Hypothalamus (tissue), 51 donors: Measurements from ENCODE around the gene AGPAT3.
A peak's percentile ranks its signal among the peaks of the same experiment; 100 is the strongest.
"Not testable (repeated sequence)": the region's sequence is repeated elsewhere in the genome, so short reads cannot be mapped to it uniquely, and the experiment has no call there.

Experiments used
- DNase-seq, 51 donors: peaks; one replicate each; lab custom pipeline; 2025; lab: John Stamatoyannopoulos, UW

AGPAT3 gene

DNA sequence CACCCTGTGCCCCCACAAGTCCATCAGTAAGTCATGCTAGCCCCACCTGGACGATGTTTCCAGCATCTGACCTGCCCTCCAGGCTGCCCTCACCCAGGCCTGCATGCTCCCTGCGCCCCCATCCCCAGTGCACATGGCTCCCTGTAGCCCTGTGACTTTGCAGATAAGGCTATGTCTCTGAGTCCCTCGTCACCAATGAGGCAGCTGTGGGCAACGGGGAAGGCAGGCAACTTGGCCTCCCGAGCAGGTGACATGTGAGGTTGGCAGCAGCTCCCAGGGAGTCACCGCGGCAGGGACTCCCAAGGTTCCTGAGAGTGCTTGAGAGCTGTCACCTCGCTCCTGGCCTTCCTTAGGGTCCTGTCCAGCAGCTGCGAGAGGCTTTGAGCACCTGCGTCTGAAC, 32.4 kb upstream of the AGPAT3 start:
- DNase-seq, result no peak

DNA sequence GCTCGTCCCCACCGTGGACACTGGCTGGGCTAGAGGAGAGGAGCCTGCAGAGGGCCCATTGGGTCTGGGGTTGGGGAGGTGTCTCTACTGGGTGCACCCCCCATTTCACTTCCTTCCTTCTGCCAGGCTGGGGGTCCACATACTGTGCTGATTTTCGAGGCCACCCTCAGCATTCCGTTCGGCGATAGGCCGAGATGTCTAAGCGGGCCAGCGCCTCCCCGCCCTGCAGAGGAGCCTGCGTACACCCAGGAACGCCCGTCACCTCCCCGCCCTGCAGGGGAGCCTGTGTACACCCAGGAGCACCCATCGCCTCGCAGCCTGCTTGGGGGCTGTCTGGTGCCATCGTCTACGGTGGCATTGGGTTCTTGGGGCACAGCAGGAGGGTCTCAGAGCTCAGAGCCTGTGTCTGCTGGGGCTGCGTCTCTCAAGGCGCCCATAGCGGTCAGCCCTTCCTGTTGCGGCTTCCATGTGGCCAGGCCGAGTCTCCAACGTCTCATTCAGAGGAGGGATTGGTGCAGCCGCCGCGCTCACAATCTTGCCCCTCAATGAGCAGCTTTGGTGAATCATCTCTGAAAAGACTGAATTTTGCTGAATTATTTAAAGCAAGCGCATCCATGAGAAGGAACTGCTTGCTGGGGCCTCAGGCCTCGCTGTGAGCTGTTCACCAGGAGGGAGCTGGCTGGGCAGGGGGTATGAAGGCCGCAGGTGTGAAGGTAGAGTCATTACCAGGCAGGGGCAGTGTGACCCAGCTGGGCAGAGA, 30.7 kb upstream of the AGPAT3 start:
- no peak for DNase-seq

DNA sequence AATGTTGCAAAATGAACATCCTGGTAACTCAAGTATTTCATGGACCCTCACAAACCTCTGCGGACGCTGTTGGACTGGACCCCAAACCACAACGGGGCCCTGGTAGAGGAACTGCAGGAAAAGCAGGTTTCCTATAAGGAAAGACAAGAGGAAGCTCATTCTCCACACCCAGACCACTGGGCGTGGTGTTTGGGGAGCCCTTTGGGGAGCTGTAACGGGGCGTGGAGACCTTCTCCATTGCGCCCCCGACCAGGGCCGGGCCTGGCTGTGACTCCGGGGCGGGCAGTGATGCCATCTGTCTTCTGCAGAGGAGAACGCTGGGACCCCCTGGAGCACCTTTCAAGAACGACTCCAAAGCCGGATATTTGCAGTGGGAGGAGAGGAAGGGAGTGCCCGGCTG, 30.0 kb upstream of the AGPAT3 start:
- no peak for DNase-seq

DNA sequence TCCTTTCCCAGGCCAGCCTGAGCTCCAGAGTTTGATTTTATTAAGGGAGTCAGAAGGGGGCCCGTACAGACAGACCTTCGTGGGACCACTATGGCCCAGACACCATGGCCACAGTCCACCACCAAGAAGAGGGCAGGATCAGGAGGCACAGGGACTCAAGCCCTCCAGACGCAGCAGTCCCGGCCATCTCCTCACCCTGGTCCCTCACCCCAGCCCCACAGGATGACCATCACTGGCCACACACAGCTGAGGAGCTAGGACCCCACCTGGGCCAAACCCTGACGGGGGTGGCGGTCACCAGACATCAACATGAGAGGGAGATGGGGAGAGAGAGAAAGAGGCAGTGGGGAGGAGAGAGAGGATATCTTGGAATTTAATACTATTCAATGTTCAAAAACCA, 29.2 kb upstream of the AGPAT3 start:
- DNase-seq, result no peak

DNA sequence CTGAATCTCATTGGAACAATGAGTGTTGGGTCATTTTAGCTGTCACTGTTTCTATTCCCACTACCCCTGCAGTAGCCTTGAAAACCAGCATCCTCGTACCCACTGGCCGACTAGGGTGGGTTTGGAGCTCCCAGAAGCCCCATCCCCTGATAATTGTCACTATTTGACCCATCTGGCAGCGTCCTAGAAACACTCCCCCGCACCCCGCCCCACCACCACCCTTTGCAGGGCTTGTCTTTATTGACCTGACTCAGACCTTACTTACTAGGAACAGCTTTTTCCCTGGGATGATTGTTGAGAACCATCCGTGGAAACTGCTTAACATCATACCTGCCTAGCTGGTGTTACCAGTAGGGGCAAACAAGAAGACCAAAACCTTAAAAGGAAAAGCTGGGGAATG, 28.4 kb upstream of the AGPAT3 start:
- no peak for DNase-seq

DNA sequence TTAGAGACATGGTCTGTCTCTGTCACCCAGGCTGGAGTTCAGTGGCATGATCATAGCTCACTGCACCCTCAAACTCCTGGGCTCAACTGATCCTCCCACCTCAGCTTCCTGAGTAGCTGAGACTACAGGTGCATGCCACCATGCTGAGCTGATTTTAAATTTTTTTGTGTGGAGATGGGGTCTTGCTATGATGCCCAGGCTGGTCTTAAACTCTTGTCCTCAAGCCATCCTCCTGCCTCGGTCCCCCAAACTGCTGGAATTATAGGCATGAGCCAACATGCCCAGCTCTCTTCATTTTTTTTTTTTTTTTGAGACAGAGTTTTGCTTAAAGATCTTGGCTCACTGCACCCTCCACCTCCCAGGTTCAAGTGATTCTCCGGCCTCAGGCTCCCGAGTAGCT, 24.8 kb upstream of the AGPAT3 start:
- no peak for DNase-seq

DNA sequence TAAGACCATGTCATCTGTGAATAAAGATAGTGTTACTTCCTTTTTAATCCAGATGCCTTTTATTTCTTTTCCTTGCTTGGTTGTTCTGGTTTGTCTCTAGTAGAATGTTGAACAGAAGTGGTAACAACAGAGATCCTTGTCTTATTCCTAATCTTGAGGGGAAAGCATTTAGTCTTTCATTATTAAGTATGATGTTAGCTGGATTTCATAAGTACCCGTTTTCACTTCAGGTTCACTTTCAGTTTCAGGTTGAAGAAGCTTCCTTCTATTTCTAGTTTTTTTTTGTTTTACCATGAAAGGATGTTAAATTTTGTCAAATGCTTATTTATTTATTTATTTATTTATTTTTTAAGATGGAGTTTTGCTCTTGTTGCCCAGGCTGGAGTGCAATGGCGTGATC, 22.3 kb upstream of the AGPAT3 start:
- DNase-seq, result no peak

DNA sequence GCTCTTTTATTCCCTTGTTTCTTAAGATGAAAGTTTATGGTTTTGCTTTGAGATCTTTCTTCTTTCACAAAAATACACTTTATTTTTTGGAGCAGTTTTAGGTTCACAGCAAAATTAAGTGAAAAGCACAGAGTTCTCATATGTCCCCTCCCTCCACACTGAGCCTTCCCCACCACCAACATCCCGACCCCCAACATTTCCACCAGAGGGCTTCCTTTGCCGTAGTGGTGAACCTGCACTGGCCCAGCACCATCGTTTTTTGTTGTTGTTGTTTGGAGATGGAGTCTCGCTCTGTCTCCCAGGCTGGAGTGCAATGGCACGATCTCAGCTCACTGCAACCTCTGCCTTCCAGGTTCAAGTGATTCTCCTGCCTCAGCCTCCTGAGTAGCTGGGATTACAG, 20.1 kb upstream of the AGPAT3 start:
- DNase-seq, result not testable (repeated sequence)

DNA sequence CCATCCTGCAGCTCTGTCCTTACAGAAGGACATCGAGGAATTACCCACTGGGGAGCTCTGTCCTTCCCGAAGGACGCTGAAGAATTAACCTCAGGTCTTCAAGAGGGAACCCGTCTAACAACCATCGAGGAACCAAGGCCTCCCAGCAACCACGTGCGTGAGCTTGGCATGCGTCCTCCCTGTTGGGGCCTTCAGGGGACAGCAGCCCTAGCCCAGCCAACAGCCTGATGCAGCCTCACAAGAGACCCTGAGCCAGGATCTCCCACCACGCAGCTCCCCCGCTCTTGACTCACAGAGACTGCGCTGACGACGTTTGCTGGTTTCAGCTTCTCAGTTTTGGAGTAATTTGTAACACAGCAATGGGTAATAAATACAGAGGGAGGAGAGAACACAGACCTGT, 19.6 kb upstream of the AGPAT3 start:
- no peak for DNase-seq

DNA sequence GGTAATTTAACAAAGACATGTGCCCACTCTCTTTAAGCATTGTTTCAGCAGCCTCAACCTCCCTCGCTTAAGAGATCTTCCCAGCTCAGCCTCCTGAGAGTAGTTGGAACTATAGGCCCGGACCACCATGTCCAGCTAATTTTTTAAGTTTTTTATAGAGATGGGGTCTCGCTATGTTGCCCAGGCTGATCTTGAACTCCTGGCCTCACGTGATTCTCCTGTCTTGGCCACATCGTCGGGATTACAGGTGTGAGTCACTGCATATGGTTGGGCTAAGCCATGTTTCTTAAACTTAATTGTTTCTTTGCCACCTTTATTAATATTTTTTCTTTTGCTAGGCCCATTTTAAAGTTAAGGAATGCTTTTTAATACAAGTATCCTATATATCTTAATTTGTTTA, 18.6 kb upstream of the AGPAT3 start:
- no peak for DNase-seq

DNA sequence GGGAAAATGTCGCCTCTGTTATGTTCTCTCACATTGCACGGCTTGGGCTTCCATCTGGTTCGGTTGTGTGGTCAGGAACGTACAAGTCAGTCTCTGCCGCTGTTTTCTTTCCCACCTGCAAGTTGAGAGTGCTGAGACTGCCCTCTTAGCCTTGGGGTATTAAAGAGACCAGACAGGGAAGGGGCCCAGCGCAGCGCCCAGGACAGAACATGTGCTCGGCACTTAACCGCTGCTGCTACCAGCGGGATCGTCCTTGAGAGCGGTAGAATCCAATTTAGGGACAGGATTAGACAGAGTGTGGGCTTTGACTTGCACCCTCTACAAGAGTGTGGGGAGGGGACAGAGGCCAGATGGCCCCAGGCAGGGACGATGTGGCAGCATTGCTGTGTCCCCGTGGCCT, 17.7 kb upstream of the AGPAT3 start:
- DNase-seq, result no peak

DNA sequence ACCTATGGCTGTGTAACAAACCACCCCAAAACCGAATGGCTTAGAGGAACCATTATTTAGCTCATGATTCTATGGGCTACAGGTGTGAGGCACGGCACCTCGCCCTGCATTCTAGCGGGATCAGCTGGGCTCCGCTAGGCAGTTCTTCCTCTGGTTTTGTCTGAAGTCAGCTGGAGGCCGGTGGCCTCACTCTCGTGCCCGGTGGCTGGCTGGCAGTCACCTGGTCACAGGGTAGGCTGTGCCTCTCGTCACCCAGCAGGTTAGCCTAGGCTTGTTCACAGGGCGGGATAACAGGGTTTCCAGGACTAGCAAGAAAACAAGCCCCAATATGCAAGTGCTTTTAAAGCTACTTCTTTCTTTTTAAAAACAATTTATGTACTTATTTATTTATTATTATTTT, 16.3 kb upstream of the AGPAT3 start:
- DNase-seq, result no peak

DNA sequence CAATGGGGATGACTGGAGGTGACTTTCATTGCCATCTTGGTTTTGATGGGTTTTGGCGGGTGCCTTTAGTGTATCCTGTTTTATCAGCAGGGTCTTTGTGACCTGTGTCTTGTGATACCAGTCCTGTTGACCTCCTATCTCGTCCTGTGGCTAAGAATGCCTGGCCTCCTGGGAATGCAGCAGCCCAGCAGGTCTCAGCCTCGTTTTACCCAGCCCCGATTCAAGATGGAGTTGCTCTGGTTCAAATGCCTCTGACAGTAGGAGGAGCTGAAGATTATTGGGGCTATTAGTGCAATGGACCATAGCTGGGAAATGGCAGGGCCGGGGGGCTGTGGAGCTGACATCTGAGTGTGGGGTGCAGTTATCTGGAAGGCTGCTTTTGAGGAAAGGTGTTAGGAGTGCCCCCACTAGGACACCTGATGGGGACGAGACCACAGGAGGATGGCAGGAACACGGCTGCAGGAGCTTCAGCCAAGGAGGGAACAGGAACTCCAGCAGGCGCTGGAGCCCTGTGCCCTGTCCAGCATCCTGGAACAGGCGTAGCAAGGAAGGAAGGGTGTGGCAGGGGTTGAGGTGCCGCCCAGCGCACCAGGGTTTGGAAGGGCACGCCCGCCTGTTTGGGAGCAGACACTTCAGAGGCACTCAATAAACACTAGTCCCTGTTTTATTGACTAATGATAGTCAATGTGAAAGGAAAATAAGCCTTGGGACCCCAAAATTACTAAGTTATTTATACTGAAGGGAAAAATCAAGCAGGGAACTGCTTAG, 15.3 kb upstream of the AGPAT3 start:
- no peak for DNase-seq

DNA sequence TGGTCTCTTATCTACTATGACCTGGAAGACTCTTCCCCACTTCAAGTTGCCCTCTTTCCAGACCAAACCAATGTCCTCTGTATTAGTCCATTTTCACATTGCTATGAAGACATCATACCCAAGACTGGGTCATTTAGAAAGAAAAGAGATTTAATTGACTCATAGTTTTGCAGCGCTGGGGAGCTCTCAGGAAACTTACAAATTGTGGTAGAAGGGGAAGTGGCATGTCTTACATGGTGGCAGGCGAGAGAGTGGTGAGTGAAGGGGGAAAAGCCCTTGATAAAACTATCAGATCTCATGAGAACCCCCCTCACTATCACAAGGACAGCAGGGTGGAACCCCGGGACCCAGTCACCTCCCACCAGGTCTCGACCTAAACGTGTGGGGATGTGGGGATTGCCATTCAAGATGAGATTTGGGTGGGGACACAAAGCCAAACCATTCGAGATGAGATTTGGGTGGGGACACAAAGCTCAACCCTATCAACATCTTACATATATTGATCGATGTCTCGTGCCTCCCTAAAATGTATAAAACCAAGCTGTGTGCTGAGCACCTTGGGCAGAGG, 14.2 kb upstream of the AGPAT3 start:
- DNase-seq, result no peak

DNA sequence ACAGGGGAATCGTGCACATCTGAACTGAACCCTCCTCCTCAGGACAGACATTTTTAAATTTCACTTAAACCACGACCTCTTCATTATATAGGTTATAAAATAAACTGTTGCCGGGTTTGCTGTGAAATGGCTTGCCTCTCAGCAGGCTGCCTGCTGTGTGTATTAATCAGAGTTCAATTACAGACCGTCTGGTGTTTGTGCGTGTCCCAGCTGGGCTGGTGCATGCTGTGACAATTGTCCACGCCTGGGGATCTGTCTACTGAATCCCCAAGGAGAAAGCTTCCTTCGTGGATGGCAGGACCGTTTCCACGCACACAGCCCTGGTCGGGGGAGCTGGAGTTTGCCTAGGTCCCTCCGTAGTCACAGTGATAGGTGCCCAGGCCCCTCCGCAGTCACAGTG, 13.4 kb upstream of the AGPAT3 start:
- DNase-seq, result no peak

DNA sequence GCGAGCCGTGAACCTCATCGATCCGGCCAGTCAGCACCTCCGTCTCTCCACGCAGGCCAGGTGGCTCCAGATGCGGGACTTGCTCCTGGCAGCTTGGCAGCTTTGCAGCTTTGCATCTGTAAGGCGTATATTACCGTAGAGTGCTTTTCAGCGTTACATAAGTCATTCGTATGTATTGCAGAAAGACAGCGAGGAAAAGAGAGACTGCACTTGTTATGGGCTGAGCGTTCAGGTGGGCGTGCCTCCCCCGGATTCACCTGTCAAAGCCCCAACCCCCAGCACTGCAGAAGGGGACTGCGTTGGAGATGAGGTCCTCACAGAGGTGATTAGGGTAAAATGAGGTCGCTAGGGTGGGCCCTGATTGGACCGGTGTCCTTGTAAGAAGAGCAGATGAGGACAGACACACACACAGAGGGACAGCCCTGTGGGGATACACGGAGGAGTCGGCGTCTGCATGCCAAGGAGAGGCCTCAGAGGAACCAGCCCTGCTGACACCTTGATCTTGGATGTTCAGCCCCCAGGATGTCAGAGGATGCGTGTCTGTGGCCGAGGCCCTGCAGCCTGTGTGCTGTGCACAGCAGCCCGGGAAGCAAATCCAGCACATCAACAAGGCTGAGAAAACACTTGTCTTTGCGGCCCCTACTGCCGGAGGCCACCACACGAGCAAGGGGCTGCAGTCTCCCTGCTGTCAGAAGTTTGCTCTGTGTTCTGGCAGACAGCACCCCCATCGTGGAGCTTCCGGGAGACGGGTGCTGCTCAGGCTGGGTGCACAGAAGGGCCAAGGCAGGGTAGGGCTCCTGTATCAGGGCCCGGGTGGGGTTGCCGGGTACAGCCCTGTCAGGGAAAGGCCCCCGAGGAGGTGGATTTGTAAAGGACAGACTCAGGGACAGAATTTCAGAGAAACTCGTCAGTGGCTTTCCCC, 10.9 kb upstream of the AGPAT3 start:
- peak in 1 of 51 donors; percentile 30 for DNase-seq

DNA sequence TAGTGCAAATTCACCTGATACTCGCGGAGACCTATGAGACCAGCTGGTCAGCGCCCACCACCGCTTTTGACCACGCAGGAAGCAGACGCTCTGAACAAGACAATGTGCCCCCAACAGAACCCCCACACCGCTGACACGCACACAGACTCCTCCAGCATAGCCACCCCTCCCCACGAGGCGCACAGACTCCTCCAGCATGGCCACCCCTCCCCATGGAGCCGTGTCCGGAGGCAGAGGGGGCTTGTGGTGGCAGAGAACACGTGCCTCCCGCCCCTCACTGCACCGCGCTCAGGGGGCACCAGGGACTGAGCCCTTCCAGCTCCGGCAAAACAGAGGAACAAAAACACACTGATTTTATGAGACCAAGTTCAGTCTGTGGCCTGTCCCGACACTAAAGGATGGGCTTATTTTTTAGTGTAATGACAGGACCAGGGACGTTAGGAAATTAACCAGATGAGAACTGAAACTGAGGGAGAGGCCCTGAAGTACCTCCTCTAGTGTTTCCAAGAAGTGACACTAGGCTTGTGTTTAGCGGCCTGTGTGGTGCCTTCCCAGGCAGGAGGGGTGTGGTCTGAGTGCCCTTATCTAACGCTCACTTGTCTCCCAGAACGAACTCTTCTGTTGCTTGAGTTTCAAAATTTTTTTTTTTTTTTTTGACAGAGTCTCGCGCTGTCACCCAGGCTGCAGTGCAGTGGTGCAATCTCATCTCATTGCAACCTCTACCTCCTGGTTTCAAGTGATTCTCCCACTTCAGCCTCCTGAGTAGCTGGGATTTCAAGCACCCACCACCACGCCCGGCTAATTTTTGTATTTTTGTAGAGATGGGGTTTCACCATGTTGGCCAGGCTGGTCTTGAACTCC, 10.0 kb upstream of the AGPAT3 start:
- DNase-seq, result no peak

DNA sequence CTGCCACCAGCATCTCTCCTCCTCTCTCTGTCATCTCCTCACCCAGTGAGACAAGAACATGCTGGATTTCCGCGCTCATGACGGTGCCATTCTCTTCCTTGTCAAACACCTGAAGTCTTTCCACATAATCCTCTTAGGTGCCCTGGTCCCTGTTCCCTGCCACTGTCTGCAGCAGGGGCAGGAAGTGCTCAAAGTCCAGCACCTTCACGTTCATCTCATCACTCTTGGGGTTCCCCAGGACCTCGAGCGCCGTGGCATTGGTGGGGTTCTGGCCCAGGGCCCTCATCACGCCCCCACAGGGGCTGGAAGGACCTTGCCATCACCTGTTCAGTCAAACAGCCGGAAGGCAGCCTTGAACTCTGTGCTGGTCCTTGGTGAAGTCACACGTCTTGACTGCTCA, 9.1 kb upstream of the AGPAT3 start:
- DNase-seq, result no peak

DNA sequence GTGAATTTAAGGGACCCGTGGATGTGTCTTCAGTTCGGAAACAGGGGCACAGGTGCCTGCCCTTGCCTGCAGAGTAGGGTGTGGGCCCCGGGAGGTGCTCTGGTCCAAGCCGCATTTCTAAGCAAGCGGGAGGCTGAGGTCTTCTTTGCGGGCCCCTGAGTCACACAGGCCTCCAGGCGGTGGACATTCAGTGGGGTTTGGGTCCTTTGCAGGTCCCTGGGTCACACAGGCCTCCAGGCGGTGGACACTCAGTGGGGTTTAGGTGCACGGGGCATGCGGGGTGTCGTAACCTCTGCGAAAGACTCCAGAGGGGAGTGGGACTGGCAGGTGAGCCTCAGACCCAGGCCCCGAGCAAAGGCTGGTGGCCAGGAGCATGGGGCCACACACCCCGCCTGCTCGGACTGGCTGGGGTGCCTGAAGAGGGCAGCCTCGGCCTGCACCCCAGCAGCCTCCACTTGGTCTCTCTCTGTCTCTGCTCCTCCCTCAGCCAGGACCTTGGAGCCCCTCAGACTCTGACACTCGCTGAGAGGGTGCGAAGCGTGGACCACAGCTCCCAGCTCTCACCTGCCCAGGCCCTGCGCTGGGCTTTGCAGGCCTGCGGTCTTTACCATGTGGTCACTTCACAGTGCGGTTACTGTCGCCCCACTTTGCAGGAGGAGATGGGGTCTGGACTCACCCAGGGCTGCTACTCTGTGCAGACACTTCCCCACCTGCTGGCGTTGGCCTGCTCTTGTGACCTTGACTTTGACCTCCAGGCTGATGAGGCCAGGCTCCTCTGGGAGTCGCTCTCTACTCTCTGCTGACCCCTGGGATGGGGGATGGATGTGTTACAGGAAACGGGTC, 6.0 kb upstream of the AGPAT3 start:
- no peak for DNase-seq
